ENCODE measurements around the gene FAM131B.

DNA sequence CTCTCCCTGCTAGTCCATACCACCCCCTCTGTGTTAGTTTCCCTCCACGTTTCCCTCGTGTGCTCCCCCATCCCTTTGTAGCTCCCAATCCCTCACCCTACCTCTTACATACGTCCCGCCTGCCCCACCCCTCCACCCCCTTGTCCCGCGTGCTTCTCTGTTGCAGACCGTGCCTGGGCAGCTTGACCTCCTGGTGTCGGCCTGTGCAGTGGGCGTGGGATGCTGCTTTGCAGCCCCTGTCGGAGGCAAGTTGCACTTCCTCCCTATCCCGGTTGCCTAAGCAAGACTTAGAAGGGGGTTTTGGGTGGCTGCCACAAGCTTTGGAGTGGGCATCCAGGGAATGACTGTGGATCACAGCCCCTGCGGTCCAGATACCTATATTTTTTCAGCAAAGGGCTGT lies 38.9 kb downstream of the FAM131B start:
- TF ChIP-seq, protein P1, sequence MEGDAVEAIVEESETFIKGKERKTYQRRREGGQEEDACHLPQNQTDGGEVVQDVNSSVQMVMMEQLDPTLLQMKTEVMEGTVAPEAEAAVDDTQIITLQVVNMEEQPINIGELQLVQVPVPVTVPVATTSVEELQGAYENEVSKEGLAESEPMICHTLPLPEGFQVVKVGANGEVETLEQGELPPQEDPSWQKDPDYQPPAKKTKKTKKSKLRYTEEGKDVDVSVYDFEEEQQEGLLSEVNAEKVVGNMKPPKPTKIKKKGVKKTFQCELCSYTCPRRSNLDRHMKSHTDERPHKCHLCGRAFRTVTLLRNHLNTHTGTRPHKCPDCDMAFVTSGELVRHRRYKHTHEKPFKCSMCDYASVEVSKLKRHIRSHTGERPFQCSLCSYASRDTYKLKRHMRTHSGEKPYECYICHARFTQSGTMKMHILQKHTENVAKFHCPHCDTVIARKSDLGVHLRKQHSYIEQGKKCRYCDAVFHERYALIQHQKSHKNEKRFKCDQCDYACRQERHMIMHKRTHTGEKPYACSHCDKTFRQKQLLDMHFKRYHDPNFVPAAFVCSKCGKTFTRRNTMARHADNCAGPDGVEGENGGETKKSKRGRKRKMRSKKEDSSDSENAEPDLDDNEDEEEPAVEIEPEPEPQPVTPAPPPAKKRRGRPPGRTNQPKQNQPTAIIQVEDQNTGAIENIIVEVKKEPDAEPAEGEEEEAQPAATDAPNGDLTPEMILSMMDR (conservative IDR thresholded peaks at IDR 0.05 in 1 of 2, IDR thresholded peaks at IDR 0.05 in 1 of 2; ENCODE audit: extremely low read depth in 1 of 2, insufficient read depth in 1 of 2, low read depth in 1 of 2, low read length in 2 of 2): no peak
- no peak for TF ChIP-seq EZH2 (IDR thresholded peaks at IDR 0.05; ENCODE audit: borderline replicate concordance, low read length)

Data from mammary epithelial cell (primary cell).